HEK293T (cell line): ENCODE results near the gene MCM7.

Experiments
- CTCF ChIA-PET: fragments of 350-600 bp; formaldehyde crosslinking; extraction: SDS; loops from one replicate; lab custom pipeline; 2021; ENCODE audit warnings: antibody characterized with exemption, inconsistent platforms; lab: Yijun Ruan, JAX
- POLR2A ChIA-PET: fragments of 350-600 bp; formaldehyde crosslinking; extraction: SDS; loops from one replicate; lab custom pipeline; 2020; ENCODE audit warnings: antibody characterized with exemption, inconsistent platforms; lab: Yijun Ruan, JAX
- DNase-seq: peaks from one replicate; pipeline ENCODE4 v3.0.0; 2012; ENCODE audit warnings: mixed read lengths; ENCODE audit errors: extremely low spot score
- ARNT ChIP-seq: fragments of 450-650 bp; IDR thresholded peaks from 2 replicates; pipeline ENCODE4 v1.6.1; 2017; ENCODE audit warnings: mild to moderate bottlenecking
- BHLHE40 ChIP-seq: fragments of 450-650 bp; IDR thresholded peaks from 2 replicates; pipeline ENCODE4 v1.6.1; 2016; ENCODE audit warnings: mild to moderate bottlenecking, moderate library complexity, borderline replicate concordance
- CTBP1 ChIP-seq: fragments of 450-650 bp; IDR thresholded peaks from 2 replicates; pipeline ENCODE4 v1.6.1; 2016; ENCODE audit warnings: borderline replicate concordance
- ELF4 ChIP-seq: fragments of 450-650 bp; IDR thresholded peaks from 2 replicates; pipeline ENCODE4 v1.6.1; 2017; ENCODE audit warnings: antibody characterized with exemption
- FOXA1 ChIP-seq: fragments of 450-650 bp; IDR thresholded peaks from 2 replicates; pipeline ENCODE4 v1.6.1; 2016; ENCODE audit warnings: mild to moderate bottlenecking
- FOXK2 ChIP-seq: fragments of 450-650 bp; IDR thresholded peaks from 2 replicates; pipeline ENCODE4 v1.6.1; 2016; ENCODE audit warnings: mild to moderate bottlenecking
- FOXM1 ChIP-seq: fragments of 450-650 bp; IDR thresholded peaks from 2 replicates; pipeline ENCODE4 v1.6.1; 2017; ENCODE audit warnings: mild to moderate bottlenecking, borderline replicate concordance
- HDGF ChIP-seq: fragments of 450-650 bp; IDR thresholded peaks from 2 replicates; pipeline ENCODE4 v1.6.1; 2017; ENCODE audit warnings: antibody characterized with exemption, borderline replicate concordance
- L3MBTL2 ChIP-seq: fragments of 450-650 bp; conservative IDR thresholded peaks from 2 replicates; pipeline ENCODE4 v1.6.1; 2016; ENCODE audit warnings: mild to moderate bottlenecking
- LEF1 ChIP-seq: fragments of 450-650 bp; IDR thresholded peaks from 2 replicates; pipeline ENCODE4 v1.6.1; 2017; ENCODE audit warnings: mild to moderate bottlenecking, borderline replicate concordance
- NFRKB ChIP-seq: fragments of 450-650 bp; IDR thresholded peaks from 2 replicates; pipeline ENCODE4 v1.6.1; 2016; ENCODE audit warnings: mild to moderate bottlenecking, moderate library complexity
- PKNOX1 ChIP-seq: fragments of 450-650 bp; IDR thresholded peaks from 2 replicates; pipeline ENCODE4 v1.6.1; 2016
- SP1 ChIP-seq: fragments of 450-650 bp; IDR thresholded peaks from 2 replicates; pipeline ENCODE4 v1.6.1; 2017
- SUZ12 ChIP-seq: fragments of 450-650 bp; IDR thresholded peaks from 2 replicates; pipeline ENCODE4 v1.6.1; 2016; ENCODE audit warnings: mild to moderate bottlenecking
- TARDBP ChIP-seq: fragments of 450-650 bp; IDR thresholded peaks from 2 replicates; pipeline ENCODE4 v1.6.1; 2016
- ZNF384 ChIP-seq: fragments of 450-650 bp; IDR thresholded peaks from 2 replicates; pipeline ENCODE4 v1.6.1; 2016

MCM7 gene

DNA sequence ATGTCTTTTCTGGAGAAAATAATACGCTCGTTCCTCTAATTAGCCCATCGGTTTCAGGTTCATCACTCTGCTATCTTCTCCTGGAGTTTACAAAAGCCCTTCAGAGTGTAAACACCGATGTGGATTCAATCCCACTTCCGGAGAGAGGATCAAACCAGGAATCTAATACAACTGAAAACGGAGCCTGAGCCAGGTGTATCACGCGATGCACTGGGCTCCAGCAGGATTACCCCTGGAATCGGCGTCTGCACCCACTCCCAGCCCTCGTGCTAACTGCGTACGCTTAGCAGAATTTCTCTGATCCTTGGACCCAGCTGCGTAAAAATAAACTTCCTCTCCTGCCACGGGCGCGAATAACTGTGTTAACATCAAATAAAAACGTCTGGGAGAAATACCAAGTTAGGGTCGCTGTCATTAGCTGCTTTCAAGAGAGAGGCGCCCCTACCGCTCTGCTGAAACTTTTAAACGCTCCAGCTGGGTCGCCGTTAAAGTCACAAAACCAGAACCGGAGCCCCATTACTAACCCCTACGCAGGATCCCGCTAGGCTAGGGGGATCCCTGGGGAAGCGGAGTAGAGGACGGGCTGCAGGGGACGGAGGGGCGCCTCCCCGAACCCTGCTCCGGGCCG is 20.2 kb downstream of the MCM7 start:
- ChIA-PET CTCF (interaction anchor here (0.5 kb wide), 1 partner anchor 76 kb away, joined by 6 read pairs; no protein-coding TSS in a partner anchor), POLR2A (interaction anchor here (0.8 to 2.5 kb wide), 2 partner anchors 20 to 87 kb away, joined by 3 to 26 read pairs; partner anchors contain the start of genes AP4M1 and MCM7)
- no peak for DNase-seq

GRCh38 chr7:100079024-100079560 is 22.1 kb downstream of the MCM7 start:
- no peak for DNase-seq
- POLR2A ChIA-PET: interaction anchor here (0.6 to 1.5 kb wide), 2 partner anchors 14 to 22 kb away, joined by 3 to 5 read pairs; partner anchors contain the start of genes AP4M1 and MCM7
- no peak for TF ChIP-seq L3MBTL2
- no peak for TF ChIP-seq ARNT
- TF ChIP-seq ELF4: no peak
- TF ChIP-seq PKNOX1: no peak
- no peak for TF ChIP-seq BHLHE40
- no peak for TF ChIP-seq HDGF
- no peak for TF ChIP-seq SUZ12
- no peak for TF ChIP-seq SP1
- no peak for TF ChIP-seq CTBP1
- TF ChIP-seq TARDBP: no peak
- TF ChIP-seq NFRKB: no peak
- TF ChIP-seq FOXK2: no peak
- TF ChIP-seq FOXA1: no peak
- TF ChIP-seq ZNF384: no peak
- TF ChIP-seq FOXM1: no peak
- no peak for TF ChIP-seq LEF1
- CTCF ChIA-PET: interaction anchor here (0.8 kb wide), 1 partner anchor 166 kb away, joined by 3 read pairs; no protein-coding TSS in a partner anchor

More for the DNA sequence above, 20.2 kb downstream of the MCM7 start:
- TF ChIP-seq L3MBTL2: no peak
- no peak for TF ChIP-seq HDGF

DNA sequence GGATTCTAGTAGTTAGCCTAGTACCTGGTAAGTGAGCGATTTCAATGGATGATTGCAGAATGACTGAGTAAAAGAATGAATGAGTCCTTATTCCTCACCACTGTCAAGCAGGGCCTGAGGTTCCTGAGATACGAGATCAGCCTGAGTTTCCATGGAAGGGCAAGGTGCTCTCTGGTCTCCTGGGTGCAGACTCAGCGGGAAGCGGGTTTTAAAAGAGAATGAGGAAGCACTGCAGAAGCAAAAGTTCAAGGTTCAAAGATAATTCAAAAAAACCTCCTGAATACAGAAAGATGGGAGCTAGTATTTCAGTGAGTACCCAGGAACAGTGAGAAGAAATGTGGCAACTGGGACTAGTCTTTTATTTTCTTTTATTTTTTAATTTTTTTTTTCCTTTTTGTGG is 24.0 kb downstream of the MCM7 start:
- no peak for TF ChIP-seq HDGF
- TF ChIP-seq ARNT: no peak
- no peak for TF ChIP-seq BHLHE40
- TF ChIP-seq L3MBTL2: no peak
- no peak for TF ChIP-seq SUZ12
- no peak for TF ChIP-seq FOXK2
- no peak for TF ChIP-seq CTBP1
- no peak for TF ChIP-seq ELF4
- no peak for TF ChIP-seq PKNOX1
- TF ChIP-seq NFRKB: no peak
- TF ChIP-seq FOXM1: no peak
- TF ChIP-seq ZNF384: no peak
- ChIA-PET POLR2A (interaction anchor here (1.2 kb wide), 1 partner anchor 25 kb away, joined by 3 read pairs; the partner anchor contains the start of gene AP4M1), CTCF (no interaction called here)
- DNase-seq: no peak

DNA sequence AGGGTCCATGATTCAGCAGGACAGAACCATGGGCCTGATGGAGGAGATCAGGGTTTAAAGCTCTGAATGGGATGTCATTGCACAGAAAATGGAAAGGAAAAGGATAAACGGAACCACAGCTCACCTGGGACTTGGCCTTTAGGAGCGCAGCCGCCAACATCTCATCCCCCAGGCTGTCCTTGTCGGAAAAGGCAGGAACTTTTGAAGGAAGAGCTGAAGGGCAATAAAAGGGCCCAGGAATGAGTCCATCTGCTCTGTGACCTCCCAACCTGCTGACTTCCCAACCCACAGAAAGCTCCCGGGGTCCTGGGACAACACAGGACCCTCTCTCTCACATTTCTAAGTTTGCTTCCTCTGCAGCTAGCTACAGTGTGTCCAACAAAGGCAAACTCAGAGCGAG is 25.8 kb downstream of the MCM7 start:
- TF ChIP-seq ZNF384 (no peak), SP1 (no peak), ELF4 (no peak), HDGF (no peak), SUZ12 (no peak)
- no peak for DNase-seq
- ChIA-PET CTCF (no interaction called here), POLR2A (no interaction called here)

GRCh38 chr7:100074841-100075240 is 26.4 kb downstream of the MCM7 start:
- no peak for TF ChIP-seq SP1
- no peak for TF ChIP-seq NFRKB
- TF ChIP-seq HDGF: no peak
- ChIA-PET CTCF (no interaction called here), POLR2A (no interaction called here)
- no peak for DNase-seq

- ChIA-PET CTCF (no interaction called here), POLR2A (no interaction called here)
- TF ChIP-seq ARNT (no peak), HDGF (no peak), NFRKB (no peak)
- DNase-seq: no peak
Measured at GRCh38 chr7:100072462-100072861, 28.7 kb downstream of the MCM7 start.

- DNase-seq: no peak
- TF ChIP-seq BHLHE40 (no peak), FOXM1 (no peak), ELF4 (no peak)
- POLR2A ChIA-PET: no interaction called here
- CTCF ChIA-PET: no interaction called here
Measured at GRCh38 chr7:100071018-100071723, 30.0 kb downstream of the MCM7 start.
